Activated naive CD4-positive, alpha-beta T cell treated with anti-CD3 and anti-CD28 coated beads, Interleukin-2, amount 50 U/mL, for 16 hours (primary cell): ENCODE results near the gene N4BP2L2.

Experiments
- DNase-seq: peaks from one replicate; pipeline ENCODE4 v3.0.0-alpha.2; 2020

N4BP2L2 gene

DNA sequence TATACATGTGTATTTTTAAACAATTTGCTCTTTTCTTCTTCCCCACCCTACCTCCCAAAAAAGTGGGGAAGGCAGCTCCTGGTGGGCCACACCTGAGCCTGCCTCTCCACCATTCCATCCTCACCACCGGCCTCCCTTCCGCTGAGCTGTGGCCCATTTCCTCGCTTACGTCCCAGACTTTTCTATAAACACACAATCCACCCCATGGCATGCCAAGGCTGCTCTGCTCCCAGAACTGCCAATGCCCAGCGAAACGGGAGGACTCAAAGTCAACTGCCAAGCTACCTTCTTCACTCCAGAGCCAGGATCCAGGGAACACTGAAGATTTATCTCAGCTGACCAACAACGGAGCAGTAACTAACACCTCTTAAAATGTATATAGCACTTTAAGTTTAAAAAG, 113.4 kb downstream of the N4BP2L2 start:
- no peak for DNase-seq

DNA sequence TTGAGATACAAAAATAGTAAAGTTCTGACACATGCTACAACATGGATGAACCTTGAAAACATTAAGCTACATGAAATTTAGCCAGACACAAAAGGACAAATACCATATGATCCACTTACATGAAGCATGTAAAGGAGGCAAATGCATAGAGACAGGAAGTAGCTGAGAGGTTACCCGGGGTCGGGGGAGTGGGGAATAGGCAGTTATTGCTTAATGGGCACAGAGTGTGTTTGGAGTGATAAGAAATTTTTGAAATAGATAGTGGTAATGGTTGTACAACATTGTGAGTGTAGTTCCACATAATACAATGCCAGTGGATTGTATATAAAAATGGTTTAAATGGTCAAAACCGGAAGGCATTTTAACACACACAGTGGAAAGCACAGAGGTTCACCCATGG, 115.0 kb downstream of the N4BP2L2 start:
- DNase-seq: no peak

DNA sequence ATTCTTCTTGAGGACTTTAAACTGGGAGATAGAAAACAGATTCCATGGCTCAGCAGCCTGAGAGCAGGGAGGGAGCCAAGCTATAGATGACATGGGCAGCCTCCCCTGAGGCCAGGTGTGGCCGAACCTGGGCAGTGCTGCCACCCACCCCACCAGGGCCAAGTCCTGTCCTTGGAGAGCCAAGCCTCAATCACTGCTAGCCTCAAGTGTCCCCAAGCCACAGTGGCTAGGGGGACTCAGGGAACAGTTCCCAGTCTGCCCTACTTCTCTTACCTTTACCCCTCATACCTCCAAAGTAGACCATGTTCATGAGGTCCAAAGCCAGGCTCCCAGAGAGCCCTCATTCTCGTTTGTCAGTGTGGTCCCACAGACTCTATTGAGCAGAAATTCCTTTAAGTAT, 118.7 kb downstream of the N4BP2L2 start:
- DNase-seq: no peak

DNA sequence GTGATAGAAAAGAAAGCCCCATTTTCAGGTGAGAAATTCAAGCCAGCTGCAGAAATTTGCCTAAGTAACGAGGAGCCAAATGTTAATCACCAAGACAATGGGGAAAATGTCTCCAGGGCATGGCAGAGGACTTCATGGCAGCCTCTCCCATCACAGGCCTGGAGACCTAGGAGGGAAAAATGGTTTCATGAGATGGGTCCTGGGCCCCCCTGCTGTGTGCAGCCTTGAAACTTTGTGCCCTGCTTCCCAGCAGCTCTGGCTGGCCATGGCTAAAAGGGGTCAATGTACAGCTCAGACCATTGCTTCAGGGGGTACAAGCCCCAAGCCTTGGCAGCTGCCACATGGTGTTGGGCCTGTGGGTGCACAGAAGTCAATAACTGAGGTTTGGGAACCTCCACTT, 120.6 kb downstream of the N4BP2L2 start:
- no peak for DNase-seq

DNA sequence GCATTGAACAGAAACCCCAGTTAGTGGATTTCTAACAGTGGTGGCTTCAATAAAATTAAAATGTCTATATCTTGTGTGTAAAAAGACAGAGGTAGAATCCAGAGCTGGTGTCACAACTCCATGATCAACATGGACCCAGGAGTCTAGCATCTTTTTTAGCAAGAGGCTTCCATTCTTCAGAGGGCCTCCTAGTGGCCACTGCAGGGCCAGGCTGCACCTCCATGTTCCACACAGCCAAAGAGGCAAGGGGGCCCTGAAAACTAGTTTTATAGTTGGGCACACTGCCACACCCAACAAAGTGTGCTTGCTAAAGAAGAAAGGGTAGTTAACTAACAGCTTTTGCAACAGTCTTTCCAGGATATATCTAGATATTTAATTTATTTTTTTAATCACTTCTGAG, 123.6 kb downstream of the N4BP2L2 start:
- no peak for DNase-seq

DNA sequence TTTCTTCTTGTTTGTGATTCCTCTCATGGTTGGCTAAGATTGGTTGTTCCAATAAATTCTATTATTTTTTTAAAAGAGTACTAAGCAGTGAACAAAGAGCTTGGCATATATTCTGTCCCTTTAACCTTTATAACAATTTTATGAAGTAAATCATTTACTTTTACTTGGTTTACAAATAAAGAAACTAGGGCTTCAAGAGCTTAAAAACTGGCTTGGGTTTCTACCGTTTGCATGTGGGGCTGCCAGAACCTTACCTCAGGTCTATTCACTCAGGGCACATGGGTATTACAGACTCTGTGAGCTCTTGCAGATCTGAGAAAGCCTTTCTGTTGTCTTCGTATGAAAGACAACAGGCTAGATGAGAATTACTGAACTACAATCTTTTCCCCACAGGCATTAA, 124.0 kb downstream of the N4BP2L2 start:
- no peak for DNase-seq

DNA sequence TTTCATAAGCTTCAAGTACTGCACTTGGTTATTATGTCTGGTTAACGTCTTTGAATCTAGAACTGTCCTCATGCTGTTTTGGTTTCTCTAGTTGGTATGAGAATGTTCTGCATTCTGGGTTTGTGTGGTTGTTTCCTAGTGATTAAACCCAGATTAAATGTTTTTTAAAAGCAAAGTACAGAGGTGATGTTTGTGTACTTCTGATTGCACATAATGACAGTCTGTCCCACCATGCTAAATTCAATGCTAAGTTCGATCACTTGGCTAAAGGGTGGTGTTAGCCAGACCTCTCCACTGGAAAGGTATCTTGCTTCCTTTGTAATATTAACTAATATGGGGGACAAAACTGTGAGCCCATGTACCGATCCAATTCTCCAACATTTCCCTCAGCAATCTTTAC, 125.3 kb downstream of the N4BP2L2 start:
- DNase-seq: no peak

DNA sequence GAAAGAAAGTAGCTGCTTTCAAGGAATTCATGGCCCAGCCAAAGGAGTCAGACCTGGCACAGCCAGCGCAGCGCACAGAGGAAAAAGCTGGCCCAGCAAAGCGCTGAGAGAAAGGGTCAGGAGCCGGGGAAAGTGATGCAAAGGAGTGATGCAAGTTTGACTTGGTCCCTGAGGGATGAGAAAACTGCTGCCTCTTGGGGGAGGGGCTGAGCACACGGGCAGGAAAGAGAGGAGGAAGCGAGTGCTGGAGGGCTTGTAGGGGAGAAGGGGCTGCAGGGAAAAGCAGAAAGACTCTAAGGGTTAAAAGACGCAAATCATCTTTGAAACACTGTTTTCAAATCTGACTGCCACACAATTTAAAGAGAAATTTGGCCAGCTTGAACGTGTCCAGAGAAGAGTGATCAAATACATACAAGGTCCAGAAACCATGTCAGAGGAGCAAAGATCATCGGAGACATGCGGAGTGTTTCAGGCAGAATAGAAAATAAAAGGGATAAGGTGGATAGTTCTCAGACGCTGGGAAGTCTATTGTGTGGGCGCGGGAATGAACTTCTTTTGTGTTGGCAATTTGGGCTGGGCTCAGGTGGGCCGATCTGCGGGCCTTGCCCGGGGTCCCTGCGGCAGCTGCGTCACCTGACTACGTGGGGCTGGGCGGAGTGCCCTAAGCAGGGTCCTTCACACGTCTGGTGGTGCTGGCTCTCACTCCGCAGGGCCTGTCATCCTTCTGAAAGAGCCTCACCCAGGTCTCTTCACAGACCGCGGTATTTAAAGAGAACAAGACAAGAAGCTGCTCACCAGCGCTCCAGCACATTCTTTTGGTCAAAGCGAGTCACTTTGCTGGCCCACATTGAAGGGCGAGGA, 128.8 kb downstream of the N4BP2L2 start:
- DNase-seq: no peak

DNA sequence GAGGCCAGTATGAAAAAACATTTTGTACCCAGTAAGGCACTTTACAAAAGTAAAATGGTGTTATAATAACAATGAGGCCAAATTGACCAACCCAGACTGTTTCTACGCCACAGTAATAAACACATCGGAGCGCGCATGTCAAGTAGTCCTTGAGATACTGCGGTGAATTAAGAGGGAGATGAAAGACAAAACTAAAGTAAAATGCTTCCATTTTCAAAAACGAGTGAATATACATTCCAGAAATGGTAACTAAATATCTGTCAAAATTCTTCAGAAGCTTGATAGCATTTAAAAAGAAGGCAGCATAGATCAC, 129.6 kb downstream of the N4BP2L2 start:
- DNase-seq: no peak

DNA sequence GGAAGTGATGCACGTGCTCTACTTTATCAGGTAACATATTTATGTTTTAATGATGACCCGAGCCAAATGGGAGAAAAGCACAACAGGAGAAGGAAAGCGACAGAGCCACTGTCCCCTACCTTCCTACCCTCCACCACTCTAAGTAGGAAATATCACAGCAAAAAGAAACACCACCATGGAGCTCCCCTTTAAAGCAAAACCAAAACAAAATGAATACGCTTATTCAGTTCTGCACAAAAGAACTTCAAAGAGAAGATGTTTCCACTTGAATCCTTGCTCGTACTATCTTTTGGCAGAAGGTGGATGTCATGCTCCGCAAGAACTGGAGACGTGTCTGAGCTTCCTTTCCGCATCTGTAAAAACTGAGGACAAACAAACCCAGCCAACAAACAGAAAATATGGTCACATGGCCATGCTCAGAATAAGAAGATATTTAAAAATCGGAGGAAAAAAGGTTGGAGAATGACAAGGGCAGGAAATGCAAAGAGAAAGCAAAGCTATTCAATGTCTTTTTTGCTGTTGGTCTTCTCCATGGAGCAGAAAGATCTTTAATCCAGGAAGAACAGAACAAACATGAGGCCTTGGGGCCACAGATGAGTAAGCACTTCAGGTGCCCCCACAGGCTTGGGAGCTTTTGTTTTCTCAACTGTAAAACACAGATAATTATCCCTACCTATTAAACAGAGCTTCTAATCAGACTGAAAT, 130.1 kb downstream of the N4BP2L2 start:
- DNase-seq: no peak

DNA sequence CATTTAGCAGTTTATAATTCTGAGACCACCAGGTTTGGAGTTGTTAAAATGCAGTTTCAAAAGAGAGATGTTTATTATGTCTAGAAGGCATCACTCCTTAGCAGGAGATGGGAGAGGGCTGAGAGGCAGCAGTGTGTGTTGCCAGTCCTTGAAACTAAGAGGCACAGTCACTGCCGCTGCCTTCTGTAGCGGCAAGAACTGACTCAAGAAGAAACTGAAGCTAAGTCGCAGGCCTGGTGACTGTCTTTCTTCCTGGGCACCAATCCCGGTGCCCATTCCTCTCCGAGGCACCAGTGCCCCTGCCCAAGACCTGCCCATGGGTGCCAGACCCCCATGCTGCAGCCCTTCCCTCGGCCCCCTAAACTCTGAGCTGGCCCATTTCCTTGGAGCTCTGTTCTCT, 130.7 kb downstream of the N4BP2L2 start:
- no peak for DNase-seq

DNA sequence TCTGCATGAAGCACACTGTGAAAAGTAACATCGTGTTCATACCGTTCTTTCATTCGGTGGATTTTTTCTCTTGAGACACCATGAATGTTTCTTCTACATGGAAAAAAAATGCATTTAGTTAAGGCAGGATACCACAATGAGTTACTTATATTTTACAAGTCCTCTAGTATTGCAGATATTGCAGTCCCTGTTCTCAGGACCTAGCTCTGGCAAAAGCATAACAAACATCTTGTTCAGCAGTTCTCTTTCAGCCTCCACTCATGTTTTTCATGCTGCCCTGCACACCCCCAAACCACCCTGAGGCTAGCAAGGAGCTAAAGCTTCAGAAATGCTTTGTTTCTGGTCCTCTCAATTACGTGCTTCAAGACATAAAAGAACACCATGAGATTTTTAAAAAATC, 135.5 kb downstream of the N4BP2L2 start:
- DNase-seq: no peak

DNA sequence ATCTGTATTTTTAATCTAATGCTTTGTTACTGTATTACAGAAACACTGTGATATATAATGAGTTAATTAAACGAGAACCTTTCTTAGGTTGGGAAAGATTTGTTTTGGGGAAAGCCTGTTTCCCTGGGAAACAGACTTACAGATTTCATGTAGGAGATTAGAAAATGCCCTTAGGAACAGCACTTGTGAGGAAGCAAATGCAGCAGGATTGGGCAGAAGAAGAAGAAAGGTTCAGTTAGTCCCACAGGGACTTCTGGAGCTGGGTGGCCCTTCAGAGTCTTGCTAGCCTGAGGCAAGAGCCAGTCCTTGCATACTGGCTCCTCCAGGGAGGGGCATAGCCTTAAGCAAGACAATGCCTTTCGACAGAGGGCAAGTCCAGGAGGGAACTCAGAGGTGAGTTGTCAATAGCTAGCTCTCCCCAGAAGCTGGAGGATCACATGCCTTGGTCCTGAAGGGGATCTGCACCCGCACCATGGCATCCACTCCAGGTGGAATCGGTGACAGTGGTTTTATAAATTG, 147.4 kb downstream of the N4BP2L2 start:
- DNase-seq: no peak

DNA sequence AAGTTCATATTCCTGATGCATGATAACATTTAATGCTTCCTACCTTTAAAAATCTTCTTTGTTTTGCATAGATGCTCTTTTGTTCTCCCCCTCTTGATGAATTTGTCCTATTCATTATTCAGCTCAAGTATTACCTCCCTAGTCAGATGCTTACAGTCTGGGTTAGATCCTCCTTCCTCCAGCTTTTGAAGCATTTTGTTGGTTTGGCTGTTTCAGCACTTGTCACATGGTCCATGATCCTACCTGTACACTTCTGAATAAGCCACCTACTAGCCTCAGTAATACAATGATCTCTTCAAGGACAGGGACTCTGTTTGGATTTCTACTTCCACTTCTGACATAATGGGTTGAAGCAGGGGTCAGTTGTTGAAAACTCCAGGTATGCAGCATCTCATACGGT, 148.1 kb downstream of the N4BP2L2 start:
- no peak for DNase-seq

DNA sequence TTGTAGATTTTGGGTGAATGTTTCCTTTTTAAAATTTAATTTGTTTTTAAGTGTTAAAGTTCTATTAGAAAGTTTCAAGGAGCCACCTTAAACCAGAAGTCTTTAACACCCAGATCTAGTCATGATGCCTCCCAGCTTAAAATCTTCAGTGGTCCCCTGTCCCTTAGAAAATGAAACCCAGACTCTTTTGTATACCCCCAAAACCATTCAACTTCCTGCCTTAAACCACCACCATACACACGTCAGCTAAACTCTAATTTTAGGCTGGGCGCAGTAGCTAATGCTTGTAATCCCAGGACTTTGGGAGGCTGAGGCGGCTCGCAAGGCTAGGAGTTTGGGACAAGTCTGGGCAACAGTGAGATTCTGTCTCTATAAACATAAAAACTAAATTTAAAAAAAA, 148.5 kb downstream of the N4BP2L2 start:
- DNase-seq: no peak

DNA sequence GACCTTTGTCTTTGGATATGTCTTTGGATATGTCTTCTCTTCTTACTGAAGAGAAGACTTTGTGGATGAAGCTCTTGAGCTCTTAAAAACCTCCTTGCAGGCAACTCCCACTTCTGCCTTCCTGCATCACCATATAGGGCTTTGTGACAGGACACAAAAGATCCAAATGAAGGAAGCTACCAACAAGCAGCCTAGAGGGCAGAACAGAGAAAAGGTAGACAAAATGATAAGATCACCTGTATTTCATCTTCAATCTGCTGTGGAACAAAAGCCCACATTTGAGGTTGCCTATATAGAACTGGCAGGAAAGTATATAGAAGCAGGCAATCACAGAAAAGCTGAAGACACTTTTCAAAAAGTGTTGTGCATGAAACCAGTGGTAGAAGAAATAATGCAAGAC, 153.2 kb downstream of the N4BP2L2 start:
- DNase-seq: no peak

DNA sequence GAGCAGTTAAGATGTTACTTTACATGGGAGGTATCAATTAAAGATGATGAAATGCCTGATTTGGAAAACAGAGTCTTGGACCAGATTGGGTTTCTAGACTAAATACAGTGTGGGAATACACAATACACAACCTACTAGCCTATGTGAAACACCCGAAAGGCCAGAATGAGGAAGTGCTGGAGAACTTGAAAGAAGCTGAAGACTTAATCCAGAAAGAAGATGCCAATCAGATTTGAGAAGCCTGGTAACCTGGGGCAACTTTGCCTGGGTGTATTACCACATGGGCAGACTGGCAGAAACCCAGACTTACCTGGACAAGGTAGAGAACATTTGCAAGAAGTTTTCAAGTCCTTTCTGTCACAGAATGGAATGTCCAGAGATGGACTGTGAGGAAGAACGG, 153.9 kb downstream of the N4BP2L2 start:
- no peak for DNase-seq

DNA sequence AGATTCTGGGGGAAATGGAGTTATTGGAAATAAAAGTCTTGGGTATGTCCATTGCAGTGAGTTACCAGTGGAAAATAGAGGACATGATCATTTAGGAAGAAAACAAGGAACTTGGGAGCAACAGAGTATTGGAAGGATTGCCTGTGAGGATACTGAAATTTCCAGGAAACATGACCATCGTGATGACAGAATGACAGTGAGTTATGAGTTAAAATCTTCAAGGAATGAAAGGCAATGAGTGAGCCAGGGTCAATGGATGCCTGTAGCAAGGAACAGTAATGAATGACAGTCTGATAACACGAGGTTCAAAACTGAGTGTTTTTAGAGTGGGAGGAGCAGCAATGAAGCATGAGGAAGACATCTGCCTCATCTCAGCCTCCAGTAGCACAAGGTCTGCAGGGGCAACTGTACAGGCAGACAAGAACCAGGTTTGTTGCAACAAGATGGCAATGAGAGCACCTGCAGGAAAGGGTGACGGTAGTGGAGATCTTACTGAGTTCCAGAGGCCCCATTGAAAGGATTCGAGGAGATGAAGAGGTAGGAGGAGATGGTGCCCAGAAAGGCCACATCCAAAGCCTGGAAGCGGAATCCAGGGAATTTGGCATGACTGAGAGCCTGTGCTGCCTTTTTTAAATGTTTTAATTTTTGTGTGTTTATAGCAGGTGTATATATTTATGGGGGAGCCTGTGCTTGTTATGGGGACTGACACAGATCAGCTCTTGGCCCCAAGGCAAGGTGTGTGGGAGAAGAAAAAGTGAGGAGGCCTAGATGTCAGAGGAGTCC, 154.6 kb downstream of the N4BP2L2 start:
- no peak for DNase-seq
